ENCODE data around the gene TIGD4.

GRCh38 chr4:152805818-152806217 is 26.3 kb upstream of the TIGD4 start:
- TF ChIP-seq CTCF (IDR thresholded peaks at IDR 0.05): no peak
- no peak for TF ChIP-seq ZFX (IDR thresholded peaks at IDR 0.05; ENCODE audit: borderline replicate concordance)

Data from 22Rv1 (cell line).